GM11168 (cell line): ENCODE results near the gene GCNT2.
"Not testable (repeated sequence)": the region's sequence is repeated elsewhere in the genome, so short reads cannot be mapped to it uniquely, and the experiment has no call there.

Source experiments
- in situ Hi-C: fragments of 300-500 bp; cut with MboI; formaldehyde crosslinking; loops from one replicate; pipeline ENCODE4 v1.12.0; 2022; ENCODE audit warnings: low sequenced_read_pairs; ENCODE audit not compliant: unreplicated experiment

Gene GCNT2

GRCh38 chr6:10511477-10511876, 9.7 kb upstream of the GCNT2 start:
- in situ Hi-C loops, result no loop called here

- in situ Hi-C loops, result no loop called here
Measured at GRCh38 chr6:10513544-10513943, 7.6 kb upstream of the GCNT2 start.

GRCh38 chr6:10514049-10514780, 6.9 kb upstream of the GCNT2 start:
- in situ Hi-C loops, result no loop called here

- in situ Hi-C loops, result no loop called here
Measured at GRCh38 chr6:10516953-10517352, 4.2 kb upstream of the GCNT2 start.

DNA sequence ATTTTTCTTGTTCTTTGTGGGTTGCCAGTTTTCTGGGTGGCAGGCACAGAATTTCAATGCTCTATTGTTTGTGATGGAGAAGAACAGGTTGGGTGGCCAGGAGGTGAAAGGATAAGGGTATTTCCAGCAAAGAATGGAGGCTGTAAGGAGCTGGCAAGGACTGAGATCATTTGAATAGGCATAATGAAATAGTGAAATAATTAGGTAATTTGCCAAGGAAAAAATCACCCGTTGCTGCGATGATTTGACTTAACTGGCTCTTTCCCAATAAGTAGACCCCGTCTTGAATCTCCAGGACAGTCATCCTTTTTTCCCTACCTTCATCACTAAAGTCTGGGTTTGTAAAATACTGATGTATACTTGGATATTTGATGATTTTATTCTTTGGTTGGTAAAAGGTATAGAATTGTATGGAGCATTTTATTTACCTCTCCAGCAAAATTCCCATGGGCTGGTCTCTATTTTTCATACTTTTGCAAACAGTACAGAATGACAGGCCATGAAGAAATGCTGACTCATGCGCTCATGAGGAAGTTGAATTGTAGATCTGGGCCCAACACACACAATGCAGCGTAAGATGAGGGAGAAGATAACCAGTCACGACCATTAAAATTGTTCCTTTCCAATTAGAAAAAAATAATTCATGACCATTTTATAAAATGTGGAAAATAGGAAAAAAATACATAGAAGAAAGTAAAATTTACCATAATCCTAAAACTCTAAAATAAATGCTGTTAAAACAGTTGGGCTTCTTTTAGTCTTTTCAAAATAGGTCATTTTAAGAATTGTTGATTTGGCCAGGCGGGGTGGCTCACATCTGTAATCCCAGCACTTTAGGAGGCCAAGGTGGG, 2.4 kb upstream of the GCNT2 start:
- in situ Hi-C loops, result no loop called here

GRCh38 chr6:10519408-10519697, 1.8 kb upstream of the GCNT2 start:
- in situ Hi-C loops, result not testable (repeated sequence)

GRCh38 chr6:10520468-10520867, 683 bp upstream of the GCNT2 start:
- in situ Hi-C loops, result no loop called here

DNA sequence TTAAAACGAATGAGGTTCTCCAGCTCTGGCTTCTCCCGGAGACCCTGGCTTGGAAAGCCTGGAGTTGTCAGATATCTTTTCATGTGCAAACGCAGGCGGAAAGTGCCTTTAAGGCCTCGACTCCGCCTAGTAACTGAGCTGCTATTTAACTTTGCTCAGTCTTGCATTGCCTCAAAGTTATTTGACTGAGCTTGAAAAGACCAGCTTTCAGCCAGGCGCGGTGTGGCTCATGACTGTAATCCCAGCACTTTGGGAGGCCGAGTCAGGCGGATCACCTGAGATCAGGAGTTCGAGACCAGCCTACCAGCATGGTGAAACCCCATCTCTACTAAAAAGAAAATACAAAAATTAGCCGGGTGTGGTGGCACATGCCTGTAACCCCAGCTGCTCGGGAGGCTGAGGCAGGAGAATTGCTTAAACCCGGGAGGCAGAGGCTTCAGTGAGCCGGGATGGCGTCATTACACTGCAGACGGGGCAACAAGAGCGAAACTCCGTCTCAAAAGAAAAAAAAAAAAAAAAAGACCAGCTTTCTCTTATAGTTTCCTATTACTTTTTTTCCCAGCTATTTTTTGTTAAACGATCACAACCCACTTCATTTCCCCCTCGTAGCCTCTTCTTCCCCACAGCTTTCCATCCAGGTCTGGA, 1.9 kb downstream of the GCNT2 start:
- in situ Hi-C loops, result no loop called here

DNA sequence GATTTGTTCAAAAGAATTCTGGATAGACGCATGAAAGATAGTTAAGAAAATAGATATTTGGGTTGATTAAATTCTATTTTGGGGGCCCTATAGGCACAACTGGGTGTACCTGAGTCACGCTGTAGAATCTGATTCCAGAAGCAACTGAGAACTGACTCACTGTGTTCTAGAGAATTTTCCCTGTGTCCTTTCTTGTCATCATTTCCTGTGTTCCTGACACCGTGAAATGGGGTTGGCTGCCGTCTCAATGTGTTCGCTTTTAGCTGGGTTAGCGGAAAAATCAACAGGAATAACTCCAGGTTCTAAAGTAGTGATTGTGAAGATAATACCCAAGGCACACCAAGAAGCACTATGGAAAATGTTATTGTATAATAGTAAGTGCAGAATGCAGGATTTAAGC, 5.0 kb downstream of the GCNT2 start:
- in situ Hi-C loops, result no loop called here

- in situ Hi-C loops, result no loop called here
Measured at GRCh38 chr6:10528158-10528981, 7.2 kb downstream of the GCNT2 start.

GRCh38 chr6:10529231-10529801, 8.2 kb downstream of the GCNT2 start:
- in situ Hi-C loops, result no loop called here

DNA sequence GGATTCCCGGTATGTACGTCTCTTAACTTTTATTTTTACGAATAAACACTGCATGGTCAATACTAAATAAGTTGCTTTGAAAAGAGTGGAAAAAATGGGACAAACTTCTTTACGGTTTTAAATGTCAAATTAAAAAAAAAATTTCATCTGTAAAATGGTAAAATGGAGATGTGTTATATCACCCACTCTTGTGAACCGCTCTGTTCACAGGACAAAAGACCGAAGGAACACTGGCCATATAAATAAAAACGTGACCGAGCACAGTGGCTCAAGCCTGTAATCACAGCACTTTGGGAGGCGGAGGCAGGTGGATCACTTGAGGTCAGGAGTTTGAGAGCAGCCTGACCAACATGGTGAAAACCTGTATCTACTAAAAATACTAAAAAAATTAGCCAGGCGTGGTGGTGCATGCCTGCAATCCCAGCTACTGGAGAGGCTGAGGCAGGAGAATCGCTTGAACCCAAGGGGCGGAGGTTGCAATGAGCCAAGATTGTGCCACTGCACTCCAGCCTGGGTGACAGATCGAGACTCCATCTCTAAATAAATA, 8.8 kb downstream of the GCNT2 start:
- in situ Hi-C loops, result not testable (repeated sequence)

DNA sequence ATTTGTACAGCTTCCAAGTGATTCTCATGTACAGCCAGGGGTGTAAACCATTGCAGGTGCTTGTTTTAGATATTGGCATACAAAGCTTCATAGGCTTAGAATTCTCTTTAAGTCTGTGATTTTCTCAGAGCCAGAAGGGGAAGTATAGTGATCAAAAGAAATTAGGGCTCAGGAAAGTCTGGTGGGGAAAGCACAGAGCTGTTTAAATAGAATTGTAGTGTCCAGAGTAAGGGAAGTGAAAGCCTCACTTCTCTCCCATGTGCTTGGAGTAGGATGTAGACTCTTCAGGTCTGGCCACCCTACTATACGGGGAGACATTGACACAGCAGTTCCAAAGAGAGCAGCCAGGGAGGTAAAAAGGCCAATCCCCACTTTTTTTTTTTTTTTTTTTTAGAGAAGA, 10.4 kb downstream of the GCNT2 start:
- in situ Hi-C loops, result no loop called here

GRCh38 chr6:10531942-10532341, 10.8 kb downstream of the GCNT2 start:
- in situ Hi-C loops, result no loop called here

- in situ Hi-C loops, result no loop called here
Measured at GRCh38 chr6:10532392-10532791, 11.2 kb downstream of the GCNT2 start.

- in situ Hi-C loops, result no loop called here
Measured at GRCh38 chr6:10534419-10534762, 13.2 kb downstream of the GCNT2 start.

DNA sequence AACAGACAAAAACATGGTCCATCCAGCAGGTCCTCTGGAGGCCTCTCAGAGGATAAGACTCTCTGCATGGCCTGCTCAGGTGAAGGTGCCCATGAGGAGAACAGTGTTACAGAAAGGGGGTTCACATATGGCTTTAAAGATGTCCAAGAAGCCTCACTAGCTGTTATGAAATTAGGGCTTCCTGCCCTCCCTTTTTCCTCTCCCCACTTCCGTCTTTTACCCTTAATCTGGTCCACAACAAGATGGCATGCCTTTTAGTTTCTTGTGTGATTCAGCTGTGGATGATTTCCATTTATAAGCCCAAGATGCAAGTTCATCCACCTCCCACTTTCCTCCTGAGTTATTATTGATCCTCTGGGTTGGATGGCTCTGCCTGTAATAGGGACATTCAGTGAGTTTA, 14.0 kb downstream of the GCNT2 start:
- in situ Hi-C loops, result no loop called here

GRCh38 chr6:10537726-10538125, 16.6 kb downstream of the GCNT2 start:
- in situ Hi-C loops, result no loop called here

- in situ Hi-C loops, result no loop called here
Measured at GRCh38 chr6:10540073-10540746, 19.1 kb downstream of the GCNT2 start.
